ENCODE measurements around the gene ANAPC13.

- TF ChIP-seq POLR2A (IDR thresholded peaks at IDR 0.05; ENCODE audit: borderline replicate concordance, extremely low read depth, insufficient read depth, insufficient read length), result no peak
- no peak for TF ChIP-seq ELF1 (IDR thresholded peaks at IDR 0.05; ENCODE audit: borderline replicate concordance, low read depth)
- no peak for TF ChIP-seq CTCF (IDR thresholded peaks at IDR 0.05 in 2 of 3, conservative IDR thresholded peaks at IDR 0.05 in 1 of 3; ENCODE audit: borderline replicate concordance in 1 of 3, insufficient read depth in 1 of 3, low read depth in 2 of 3, low read length in 2 of 3)
- no peak for TF ChIP-seq ZNF274 (IDR thresholded peaks at IDR 0.05; ENCODE audit: low read depth, low read length)
- no peak for TF ChIP-seq POLR2AphosphoS5 (IDR thresholded peaks at IDR 0.05; ENCODE audit: low read depth, low read length)
- TF ChIP-seq YY1 (IDR thresholded peaks at IDR 0.05; ENCODE audit: extremely low read depth, insufficient replicate concordance, low read depth, low read length), result no peak
- TF ChIP-seq REST (IDR thresholded peaks at IDR 0.05; ENCODE audit: low read depth), result no peak
- no peak for TF ChIP-seq EZH2 (IDR thresholded peaks at IDR 0.05)
- no peak for TF ChIP-seq CEBPB (IDR thresholded peaks at IDR 0.05; ENCODE audit: low read depth)
- TF ChIP-seq MAX (IDR thresholded peaks at IDR 0.05), result no peak
- no peak for TF ChIP-seq EZH2phosphoT487 (IDR thresholded peaks at IDR 0.05; ENCODE audit: borderline replicate concordance)
- no peak for TF ChIP-seq SRF (IDR thresholded peaks at IDR 0.05; ENCODE audit: low read depth)
- no peak for TF ChIP-seq SP1 (IDR thresholded peaks at IDR 0.05; ENCODE audit: low read depth)
These were observed 2.4 kb downstream of the ANAPC13 start for GRCh38 chr3:134483195-134483900.

Measured in HCT116 (cell line).